K562 (cell line): ENCODE data around the gene ALCAM. TPM values are rescaled to one million over a fixed set of nuclear protein-coding genes. Genes with fewer than 3 reads are reported as not detected.

ENCODE experiments used
- ATAC-seq: fragments of 200-7000 bp; cut with Tn5 transposase; 3 replicates; pipeline ENCODE4 v1.9.1; 2020; ENCODE audit warnings: moderate library complexity
- BruUV-seq: library from RNA; stranded (reverse); fragments of 400-500 nt; replicated peaks from 2 replicates; lab custom pipeline; 2021; lab: Mats Ljungman, UMichigan
- CTCF ChIA-PET: fragments of 300-600 bp; formaldehyde crosslinking; extraction: SDS; loops from one replicate; lab custom pipeline; 2021; ENCODE audit warnings: low intra/inter-chr PET ratio; lab: Yijun Ruan, JAX
- POLR2A ChIA-PET: fragments of 300-600, 350-650 bp; sonication (Branson Sonifier 250); formaldehyde crosslinking; extraction: SDS; loops from one replicate; lab custom pipeline; 2021; ENCODE audit warnings: antibody characterized with exemption, inconsistent platforms; lab: Yijun Ruan, JAX
- DNase-seq, 4 experiments: peaks; one replicate each; pipeline versions ENCODE4 v3.0.0 to v3.0.0-alpha.2; 2011 to 2018; ENCODE audit warnings: low spot score in 3 of 4, mixed read lengths in 3 of 4; ENCODE audit errors: extremely low read depth in 1 of 4
- FAIRE-seq: peaks from 2 replicates; lab custom pipeline; 2011; peaks lifted over from hg19 to GRCh38; lab: Jason Lieb, UNC
- H2AFZ ChIP-seq: 2 replicates; pipeline ENCODE4 v1.6.0; 2011; ENCODE audit warnings: low read depth, low read length, control low read depth, inconsistent platforms
- H3K27ac ChIP-seq: fragments of 200-600 bp; 3 replicates; pipeline ENCODE4 v1.8.0; 2011; ENCODE audit warnings: low read depth, mild to moderate bottlenecking, control low read depth, inconsistent platforms, low read length, moderate library complexity, mixed read lengths; ENCODE audit errors: extremely low read depth
- H3K27me3 ChIP-seq, 2 experiments: fragments of 300-600 bp in 1 of 2; 2 replicates in 1 of 2; 3 replicates in 1 of 2; pipeline versions ENCODE4 v1.6.0 to v1.8.0; 2011; ENCODE audit warnings: inconsistent platforms in 2 of 2, low read length in 2 of 2, mild to moderate bottlenecking in 1 of 2, mixed read lengths in 1 of 2, moderate library complexity in 1 of 2; ENCODE audit not compliant: control insufficient read depth in 2 of 2, insufficient read depth in 2 of 2
- H3K36me3 ChIP-seq: fragments of 300-600 bp; 3 replicates; pipeline ENCODE4 v1.8.0; 2011; ENCODE audit warnings: mild to moderate bottlenecking, low read length, inconsistent platforms; ENCODE audit not compliant: control insufficient read depth, insufficient read depth
- H3K4me1 ChIP-seq, 2 experiments: fragments of 200-600 bp in 1 of 2; replicated peaks in 1 of 2; 2 replicates in 1 of 2; 3 replicates in 1 of 2; pipeline versions ENCODE4 v1.5.1 to v1.8.0; 2011; ENCODE audit warnings: inconsistent platforms in 2 of 2, low read length in 2 of 2, mild to moderate bottlenecking in 1 of 2, mixed read lengths in 1 of 2, moderate library complexity in 1 of 2; ENCODE audit not compliant: control insufficient read depth in 2 of 2, insufficient read depth in 2 of 2
- H3K4me2 ChIP-seq: 2 replicates; pipeline ENCODE4 v1.6.1; 2011; ENCODE audit warnings: low read length, control low read depth, inconsistent platforms, mixed read lengths; ENCODE audit not compliant: insufficient read depth
- H3K4me3 ChIP-seq: fragments of 200-600 bp; sonication (generic), shearing (Covaris generic); 2 replicates; pipeline ENCODE4 v1.5.1; 2016; ENCODE audit warnings: control low read depth, inconsistent platforms
- H3K79me2 ChIP-seq: fragments of 200-600 bp; 3 replicates; pipeline ENCODE4 v1.8.0; 2011; ENCODE audit warnings: low read length, inconsistent platforms; ENCODE audit not compliant: control insufficient read depth, insufficient read depth
- H3K9ac ChIP-seq, 2 experiments: 2 replicates each; pipeline versions ENCODE4 v1.6.0 to v1.6.1; 2011; ENCODE audit warnings: low read depth in 2 of 2, low read length in 2 of 2, control low read depth in 1 of 2, inconsistent platforms in 1 of 2, mild to moderate bottlenecking in 1 of 2, mixed read lengths in 1 of 2; ENCODE audit not compliant: insufficient read depth in 1 of 2
- H3K9me1 ChIP-seq: one replicate; pipeline ENCODE4 v1.6.0; 2011; ENCODE audit warnings: inconsistent platforms, mild to moderate bottlenecking, low read length, moderate library complexity; ENCODE audit not compliant: control insufficient read depth, insufficient read depth
- H3K9me3 ChIP-seq: replicated peaks from 2 replicates; pipeline ENCODE4 v1.5.1; 2011; ENCODE audit warnings: low read depth, low read length, inconsistent platforms; ENCODE audit not compliant: control insufficient read depth, insufficient read depth
- H4K20me1 ChIP-seq: replicated peaks from 2 replicates; pipeline ENCODE4 v1.6.1; 2011; ENCODE audit warnings: low read length, inconsistent platforms, mixed read lengths; ENCODE audit not compliant: control insufficient read depth, insufficient read depth
- ARNT ChIP-seq, 2 experiments: fragments of 450-650 bp; IDR thresholded peaks; 2 replicates each; pipeline ENCODE4 v1.6.1; 2016; ENCODE audit warnings: mild to moderate bottlenecking in 1 of 2
- ELF4 ChIP-seq: fragments of 450-650 bp; formaldehyde crosslinking; IDR thresholded peaks from 2 replicates; pipeline ENCODE4 v1.4.0; 2022; ENCODE audit warnings: missing genetic modification characterization
- MBD1 ChIP-seq: fragments of 250-450 bp; sonication (Bioruptor Pico); IDR thresholded peaks from 2 replicates; pipeline ENCODE4 v1.8.0; 2022; ENCODE audit warnings: inconsistent platforms
- RUNX1 ChIP-seq: sonication (generic); IDR thresholded peaks from 2 replicates; pipeline ENCODE4 v1.6.1; 2016; ENCODE audit warnings: antibody characterized with exemption, low read depth
- SMC3 ChIP-seq: conservative IDR thresholded peaks from 2 replicates; pipeline ENCODE4 v1.6.1; 2011; ENCODE audit warnings: low read depth, low read length, improper control_type of control experiment; ENCODE audit not compliant: insufficient read depth
- SOX6 ChIP-seq: fragments of 450-650 bp; IDR thresholded peaks from 2 replicates; pipeline ENCODE4 v1.6.1; 2014; ENCODE audit warnings: mild to moderate bottlenecking
- USF2 ChIP-seq: sonication (generic); formaldehyde crosslinking; IDR thresholded peaks from 2 replicates; pipeline ENCODE4 v1.5.0; 2020; ENCODE audit warnings: missing genetic modification reagents
- ZNF280B ChIP-seq: fragments of 250-450 bp; sonication (Bioruptor Pico); IDR thresholded peaks from 2 replicates; pipeline ENCODE4 v1.5.1; 2021; ENCODE audit warnings: mild to moderate bottlenecking
- WGBS: fragments of 100-300 bp; shearing (Covaris generic); methylation state at CpG from one replicate; pipeline ENCODE4 v1.1.6; 2016; ENCODE audit warnings: low coverage, mixed read lengths; ENCODE audit not compliant: insufficient coverage; ENCODE audit errors: missing lambda C conversion rate; 5-methylcytosine and 5-hydroxymethylcytosine counted together
- in situ Hi-C: fragments of 300-500 bp; cut with MboI; formaldehyde crosslinking; loops from 4 replicates; pipeline ENCODE4 v1.15.0; 2018; ENCODE audit warnings: inconsistent platforms, mixed read lengths
- intact Hi-C: fragments of 100-400 bp; cut with micrococcal nuclease; formaldehyde crosslinking; loops from 2 replicates; pipeline ENCODE4 v1.14.2; 2022
- polyA plus RNA-seq, 8 experiments: library from polyadenylated mRNA; depleted of rRNA in 4 of 8; stranded (reverse) in 5 of 8; unstranded in 3 of 8; fragments of >200 nt; fragmentation: Nextera tagmentation in 2 of 8; fragmentation: Illumina TruSeq in 1 of 8; extraction: Ambion mirVana in 2 of 8; extraction: Trizol in 1 of 8; gene quantifications; 2 replicates each; pipeline versions ENCODE4 v1.2.1 to v1.2.3, GENCODE V29; 2011 to 2014; ENCODE audit warnings: inconsistent platforms in 1 of 8, missing spikeins in 1 of 8
- total RNA-seq, 7 experiments: library from RNA; depleted of rRNA in 6 of 7; stranded (reverse); fragments of >200 nt in 6 of 7; fragmentation: Illumina TruSeq in 2 of 7; extraction: Trizol in 2 of 7; gene quantifications; 2 replicates each; pipeline versions ENCODE4 v1.2.1 to v1.2.3, GENCODE V29; 2011 to 2021; ENCODE audit warnings: low replicate concordance in 1 of 7

Gene ALCAM
- total and polyA plus RNA-seq, 9 of the 15 experiments (the other 6 are each of a cell fraction or from before 2014, with no cell fraction given) = 0.03 to 0.98 (median 0.14) TPM; not detected in 1

- TF ChIP-seq ZNF280B (CRISPR knock-in tag) (no peak), RUNX1 (no peak), ELF4 (CRISPR knock-in tag) (no peak), SMC3 (no peak), MBD1 (no peak)
- TF ChIP-seq, all 486 proteins: peak for 0
Measured at GRCh38 chr3:105322570-105323273, 44.0 kb upstream of the ALCAM start (continued).

- intact Hi-C loops = no loop called here
- Histone ChIP-seq H4K20me1 (no peaks in the 10 kb centered on the region), H3K79me2 (no peaks in the 10 kb centered on the region), H3K4me1 (no peaks in the 10 kb centered on the region), H3K36me3 (no peaks in the 10 kb centered on the region), H3K27ac (no peak overlapping the region), H3K27me3 (no peaks in the 10 kb centered on the region), H2AFZ (no peak overlapping the region), H3K9ac (no peak overlapping the region), H3K9me1 (no peaks in the 10 kb centered on the region), H3K4me3 (no peak overlapping the region), H3K9me3 (no peaks in the 10 kb centered on the region), H3K4me2 (no peak overlapping the region)
- ChIA-PET POLR2A (no interaction called here), CTCF (no interaction called here)
- BruUV-seq = no TSS peak
- 4% methylated on average over 2 of the region's 2 CpGs for WGBS
- DNase-seq = no peak
- no peak for TF ChIP-seq SOX6
- no peak for TF ChIP-seq USF2 (CRISPR knock-in tag)
- no peak for TF ChIP-seq ARNT (IDR thresholded peaks at IDR 0.05)
- in situ Hi-C loops = no loop called here
- no peak for ATAC-seq
- FAIRE-seq = no peak
Measured at GRCh38 chr3:105323274-105323599, 43.5 kb upstream of the ALCAM start.
